ELR (cell line): ENCODE measurements around the gene FOXG1.

Experiments
- DNase-seq: peaks from one replicate; pipeline ENCODE4 v3.0.0-alpha.2; 2015; ENCODE audit warnings: low read depth

Gene FOXG1

GRCh38 chr14:28777471-28778137 is 11.0 kb downstream of the FOXG1 start:
- no peak for DNase-seq

GRCh38 chr14:28778138-28779117 is 11.8 kb downstream of the FOXG1 start:
- DNase-seq, result no peak

GRCh38 chr14:28779456-28779855 is 12.9 kb downstream of the FOXG1 start:
- no peak for DNase-seq

- DNase-seq, result peak; percentile 64
These were observed 14.5 kb downstream of the FOXG1 start for GRCh38 chr14:28780843-28781820.

DNA sequence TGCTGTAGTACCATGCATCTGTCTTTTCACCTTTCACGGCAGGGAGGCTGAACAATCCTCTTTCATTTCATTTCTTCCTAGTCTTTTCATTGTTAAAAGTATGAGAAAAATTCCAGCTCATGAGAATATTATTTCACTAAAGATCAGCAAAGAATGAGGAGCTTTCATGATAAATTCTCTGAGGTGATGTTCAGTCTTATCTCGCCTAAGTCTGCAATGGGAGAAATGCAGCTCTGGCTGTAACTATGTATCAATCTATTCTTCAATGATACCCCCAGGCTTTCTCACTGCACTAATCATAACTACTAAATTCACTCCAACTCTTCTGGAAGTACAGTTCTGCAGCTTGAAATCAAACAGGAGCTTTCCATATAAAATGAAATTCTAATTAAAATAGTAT is 15.7 kb downstream of the FOXG1 start:
- DNase-seq, result no peak

GRCh38 chr14:28783664-28784063 is 17.1 kb downstream of the FOXG1 start:
- DNase-seq, result no peak

- no peak for DNase-seq
These were observed 17.8 kb downstream of the FOXG1 start for GRCh38 chr14:28784096-28785048.

DNA sequence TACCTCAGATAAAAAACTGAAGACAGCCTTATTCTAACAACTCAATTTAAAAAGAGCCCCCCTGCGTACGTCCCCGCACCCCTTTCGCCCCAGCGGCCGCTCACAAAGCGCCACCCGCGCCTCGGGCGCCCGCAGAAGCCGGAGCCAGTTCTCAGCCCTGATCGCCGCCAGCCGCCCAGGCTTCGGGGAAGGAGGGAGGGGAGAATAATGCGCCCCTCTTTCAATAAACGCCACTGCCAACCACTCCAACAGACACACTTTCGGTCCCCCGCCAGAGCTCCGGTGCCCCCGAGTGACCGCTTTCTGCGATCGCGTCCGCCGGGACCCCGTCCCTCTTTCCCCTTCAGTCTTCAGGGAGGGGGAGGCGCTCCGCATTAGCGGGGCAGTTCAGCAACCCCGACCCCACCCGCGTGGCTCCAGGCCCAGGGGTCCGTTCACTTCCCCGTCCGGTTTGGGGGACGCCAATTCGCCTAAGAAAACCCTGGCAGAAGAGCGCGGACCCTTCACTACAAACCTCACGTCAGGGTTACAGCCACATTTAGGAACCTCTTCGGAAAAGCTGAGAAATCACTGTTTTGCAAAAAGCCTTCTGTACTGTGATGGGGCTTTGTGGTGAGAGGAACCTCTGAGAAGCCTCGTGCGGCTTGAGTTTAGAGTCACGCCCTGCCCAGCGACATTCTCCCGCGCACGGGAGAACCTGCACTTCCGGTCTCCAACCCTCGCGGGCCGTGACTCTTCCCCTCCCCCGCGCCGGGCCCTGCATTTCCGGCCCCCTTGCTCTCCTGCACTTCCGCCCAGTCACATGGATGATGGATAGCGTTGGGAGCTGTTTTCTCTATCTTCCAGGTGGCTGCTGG is 18.7 kb downstream of the FOXG1 start:
- peak; percentile 38 for DNase-seq

DNA sequence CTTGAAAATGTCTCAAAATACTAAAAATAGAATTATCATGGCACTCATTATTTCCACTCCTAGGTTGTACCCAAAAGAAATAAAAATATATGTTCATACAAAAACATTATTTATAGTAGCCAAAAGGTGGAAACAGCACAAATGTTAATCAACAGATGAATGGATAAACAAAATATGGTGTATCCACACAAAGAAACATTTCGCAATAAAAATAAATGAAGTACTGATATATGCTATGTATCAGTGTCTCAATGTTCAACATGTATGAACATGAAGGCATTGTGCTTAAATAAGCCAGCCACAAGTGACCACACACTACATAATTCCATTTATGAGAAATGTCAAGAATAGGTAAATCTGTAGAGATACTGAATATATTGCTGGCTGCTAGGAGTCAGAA is 40.9 kb downstream of the FOXG1 start:
- DNase-seq, result no peak

DNA sequence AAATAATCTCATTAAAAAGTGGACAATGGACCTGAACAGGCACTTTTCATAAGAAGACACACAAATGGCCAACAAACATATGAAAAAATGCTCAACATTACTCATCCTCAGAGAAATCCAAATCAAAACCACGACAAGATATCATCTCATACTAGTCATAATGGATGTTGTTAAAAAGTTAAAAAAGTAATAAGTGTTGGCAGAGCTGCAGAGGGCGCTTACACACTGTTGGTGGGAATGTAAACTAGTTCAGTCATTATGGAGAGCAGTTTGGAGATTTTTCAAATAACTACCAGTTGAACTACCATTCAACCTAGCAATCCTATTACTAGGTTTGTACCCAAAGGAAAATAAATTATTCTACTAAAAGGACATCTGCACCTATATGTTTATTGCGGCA is 47.2 kb downstream of the FOXG1 start:
- peak; percentile 62 for DNase-seq
